RWPE2 (cell line): ENCODE data around the gene ASB5.

Experiments used
- ATAC-seq: fragments of 200-7000 bp; cut with Tn5 transposase; 3 replicates; pipeline ENCODE4 v1.9.1; 2021; ENCODE audit warnings: low read depth
- DNase-seq: peaks from one replicate; pipeline ENCODE4 v3.0.0-alpha.2; 2020; ENCODE audit warnings: low spot score
- H3K27ac ChIP-seq: fragments of 450-650 bp; 2 replicates; pipeline ENCODE4 v1.5.1; 2017; ENCODE audit warnings: mild to moderate bottlenecking; ENCODE audit not compliant: poor library complexity, severe bottlenecking
- H3K27me3 ChIP-seq: fragments of 250-450 bp; sonication (Bioruptor Pico); 2 replicates; pipeline ENCODE4 v1.5.1; 2021; ENCODE audit warnings: mild to moderate bottlenecking, moderate library complexity; ENCODE audit not compliant: insufficient read depth, poor library complexity, severe bottlenecking
- H3K36me3 ChIP-seq: fragments of 250-450 bp; sonication (Bioruptor Pico); 2 replicates; pipeline ENCODE4 v1.5.1; 2020; ENCODE audit warnings: low read depth, mild to moderate bottlenecking, moderate library complexity
- H3K4me1 ChIP-seq: fragments of 250-450 bp; sonication (Bioruptor Pico); 2 replicates; pipeline ENCODE4 v1.5.1; 2021; ENCODE audit warnings: mild to moderate bottlenecking, moderate library complexity; ENCODE audit not compliant: insufficient read depth, poor library complexity, severe bottlenecking
- H3K4me3 ChIP-seq: fragments of 250-450 bp; sonication (Bioruptor Pico); 2 replicates; pipeline ENCODE4 v1.5.1; 2021; ENCODE audit warnings: mild to moderate bottlenecking, moderate library complexity; ENCODE audit not compliant: severe bottlenecking
- H3K9me3 ChIP-seq: fragments of 250-450 bp; sonication (Bioruptor Pico); 2 replicates; pipeline ENCODE4 v1.5.1; 2021; ENCODE audit warnings: mild to moderate bottlenecking, moderate library complexity; ENCODE audit not compliant: severe bottlenecking
- TF ChIP-seq, protein P1 (sequence below): fragments of 450-650 bp; IDR thresholded peaks from one replicate; pipeline ENCODE4 v1.5.1; 2017; ENCODE audit warnings: mild to moderate bottlenecking, moderate library complexity; ENCODE audit not compliant: poor library complexity, severe bottlenecking

ASB5 gene

DNA sequence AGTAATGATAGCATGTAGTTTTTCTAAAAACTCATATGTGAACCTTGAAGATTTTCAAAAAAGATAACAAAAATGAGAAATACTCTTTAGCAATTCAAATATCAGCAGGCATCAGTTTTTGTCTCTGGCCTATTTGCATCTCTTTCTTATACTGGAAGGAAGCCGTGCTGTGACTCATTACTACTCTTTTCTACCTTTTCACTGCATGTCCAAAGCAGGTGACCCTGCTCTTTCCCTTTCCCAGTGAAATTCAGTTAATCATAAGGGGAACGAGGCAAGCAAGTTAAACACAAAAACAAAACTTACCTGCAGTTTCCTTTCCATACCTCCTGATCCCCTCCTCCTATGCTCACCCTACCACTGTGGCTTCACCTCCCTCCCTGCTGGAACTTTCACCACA, 83.0 kb downstream of the ASB5 start:
- no peak for ATAC-seq
- H3K36me3 ChIP-seq: no peaks in the 10 kb centered on the region
- H3K4me3 ChIP-seq: no peak overlapping the region
- DNase-seq: no peak
- H3K27me3 ChIP-seq: no peaks in the 10 kb centered on the region
- H3K27ac ChIP-seq: no peak overlapping the region
- H3K4me1 ChIP-seq: peaks cover 27% of the 10 kb centered on the region
- no peaks in the 10 kb centered on the region for H3K9me3 ChIP-seq
- TF ChIP-seq, protein P1, sequence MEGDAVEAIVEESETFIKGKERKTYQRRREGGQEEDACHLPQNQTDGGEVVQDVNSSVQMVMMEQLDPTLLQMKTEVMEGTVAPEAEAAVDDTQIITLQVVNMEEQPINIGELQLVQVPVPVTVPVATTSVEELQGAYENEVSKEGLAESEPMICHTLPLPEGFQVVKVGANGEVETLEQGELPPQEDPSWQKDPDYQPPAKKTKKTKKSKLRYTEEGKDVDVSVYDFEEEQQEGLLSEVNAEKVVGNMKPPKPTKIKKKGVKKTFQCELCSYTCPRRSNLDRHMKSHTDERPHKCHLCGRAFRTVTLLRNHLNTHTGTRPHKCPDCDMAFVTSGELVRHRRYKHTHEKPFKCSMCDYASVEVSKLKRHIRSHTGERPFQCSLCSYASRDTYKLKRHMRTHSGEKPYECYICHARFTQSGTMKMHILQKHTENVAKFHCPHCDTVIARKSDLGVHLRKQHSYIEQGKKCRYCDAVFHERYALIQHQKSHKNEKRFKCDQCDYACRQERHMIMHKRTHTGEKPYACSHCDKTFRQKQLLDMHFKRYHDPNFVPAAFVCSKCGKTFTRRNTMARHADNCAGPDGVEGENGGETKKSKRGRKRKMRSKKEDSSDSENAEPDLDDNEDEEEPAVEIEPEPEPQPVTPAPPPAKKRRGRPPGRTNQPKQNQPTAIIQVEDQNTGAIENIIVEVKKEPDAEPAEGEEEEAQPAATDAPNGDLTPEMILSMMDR: no peak

DNA sequence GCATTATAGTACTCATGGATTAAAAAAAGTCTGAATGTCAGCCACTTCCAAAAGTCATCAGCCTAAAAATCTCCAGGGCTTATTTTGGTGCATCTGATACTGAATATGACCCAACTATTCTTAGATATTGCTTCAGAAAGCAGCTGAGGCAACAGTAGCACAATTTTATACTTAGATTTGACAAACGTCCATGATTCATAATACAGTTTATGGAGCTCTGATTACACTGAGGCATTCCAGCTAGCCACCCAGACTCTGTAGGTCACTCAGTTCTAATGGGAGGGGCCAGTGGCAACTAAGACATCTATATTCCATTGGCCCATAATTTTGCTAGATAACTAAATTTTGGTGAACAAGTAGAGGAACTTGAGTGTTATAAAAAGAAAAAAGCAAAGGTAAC, 84.0 kb downstream of the ASB5 start:
- peak; percentile 94 for ATAC-seq
- no peak for DNase-seq
- no peak overlapping the region for H3K27ac ChIP-seq
- no peaks in the 10 kb centered on the region for H3K9me3 ChIP-seq
- no peak overlapping the region for H3K4me3 ChIP-seq
- peaks cover 27% of the 10 kb centered on the region for H3K4me1 ChIP-seq
- H3K27me3 ChIP-seq: no peaks in the 10 kb centered on the region
- TF ChIP-seq, protein P1: no peak
- H3K36me3 ChIP-seq: no peaks in the 10 kb centered on the region
